ENCODE results near the gene PLXNA2. TPM values are rescaled to one million over a fixed set of nuclear protein-coding genes. Genes with fewer than 3 reads are reported as not detected.

The PLXNA2 gene, protein sequence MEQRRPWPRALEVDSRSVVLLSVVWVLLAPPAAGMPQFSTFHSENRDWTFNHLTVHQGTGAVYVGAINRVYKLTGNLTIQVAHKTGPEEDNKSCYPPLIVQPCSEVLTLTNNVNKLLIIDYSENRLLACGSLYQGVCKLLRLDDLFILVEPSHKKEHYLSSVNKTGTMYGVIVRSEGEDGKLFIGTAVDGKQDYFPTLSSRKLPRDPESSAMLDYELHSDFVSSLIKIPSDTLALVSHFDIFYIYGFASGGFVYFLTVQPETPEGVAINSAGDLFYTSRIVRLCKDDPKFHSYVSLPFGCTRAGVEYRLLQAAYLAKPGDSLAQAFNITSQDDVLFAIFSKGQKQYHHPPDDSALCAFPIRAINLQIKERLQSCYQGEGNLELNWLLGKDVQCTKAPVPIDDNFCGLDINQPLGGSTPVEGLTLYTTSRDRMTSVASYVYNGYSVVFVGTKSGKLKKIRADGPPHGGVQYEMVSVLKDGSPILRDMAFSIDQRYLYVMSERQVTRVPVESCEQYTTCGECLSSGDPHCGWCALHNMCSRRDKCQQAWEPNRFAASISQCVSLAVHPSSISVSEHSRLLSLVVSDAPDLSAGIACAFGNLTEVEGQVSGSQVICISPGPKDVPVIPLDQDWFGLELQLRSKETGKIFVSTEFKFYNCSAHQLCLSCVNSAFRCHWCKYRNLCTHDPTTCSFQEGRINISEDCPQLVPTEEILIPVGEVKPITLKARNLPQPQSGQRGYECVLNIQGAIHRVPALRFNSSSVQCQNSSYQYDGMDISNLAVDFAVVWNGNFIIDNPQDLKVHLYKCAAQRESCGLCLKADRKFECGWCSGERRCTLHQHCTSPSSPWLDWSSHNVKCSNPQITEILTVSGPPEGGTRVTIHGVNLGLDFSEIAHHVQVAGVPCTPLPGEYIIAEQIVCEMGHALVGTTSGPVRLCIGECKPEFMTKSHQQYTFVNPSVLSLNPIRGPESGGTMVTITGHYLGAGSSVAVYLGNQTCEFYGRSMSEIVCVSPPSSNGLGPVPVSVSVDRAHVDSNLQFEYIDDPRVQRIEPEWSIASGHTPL (N-terminal part only)
- 1 to 10 TPM; 7.3 to 8.9 TPM for total RNA-seq

DNA sequence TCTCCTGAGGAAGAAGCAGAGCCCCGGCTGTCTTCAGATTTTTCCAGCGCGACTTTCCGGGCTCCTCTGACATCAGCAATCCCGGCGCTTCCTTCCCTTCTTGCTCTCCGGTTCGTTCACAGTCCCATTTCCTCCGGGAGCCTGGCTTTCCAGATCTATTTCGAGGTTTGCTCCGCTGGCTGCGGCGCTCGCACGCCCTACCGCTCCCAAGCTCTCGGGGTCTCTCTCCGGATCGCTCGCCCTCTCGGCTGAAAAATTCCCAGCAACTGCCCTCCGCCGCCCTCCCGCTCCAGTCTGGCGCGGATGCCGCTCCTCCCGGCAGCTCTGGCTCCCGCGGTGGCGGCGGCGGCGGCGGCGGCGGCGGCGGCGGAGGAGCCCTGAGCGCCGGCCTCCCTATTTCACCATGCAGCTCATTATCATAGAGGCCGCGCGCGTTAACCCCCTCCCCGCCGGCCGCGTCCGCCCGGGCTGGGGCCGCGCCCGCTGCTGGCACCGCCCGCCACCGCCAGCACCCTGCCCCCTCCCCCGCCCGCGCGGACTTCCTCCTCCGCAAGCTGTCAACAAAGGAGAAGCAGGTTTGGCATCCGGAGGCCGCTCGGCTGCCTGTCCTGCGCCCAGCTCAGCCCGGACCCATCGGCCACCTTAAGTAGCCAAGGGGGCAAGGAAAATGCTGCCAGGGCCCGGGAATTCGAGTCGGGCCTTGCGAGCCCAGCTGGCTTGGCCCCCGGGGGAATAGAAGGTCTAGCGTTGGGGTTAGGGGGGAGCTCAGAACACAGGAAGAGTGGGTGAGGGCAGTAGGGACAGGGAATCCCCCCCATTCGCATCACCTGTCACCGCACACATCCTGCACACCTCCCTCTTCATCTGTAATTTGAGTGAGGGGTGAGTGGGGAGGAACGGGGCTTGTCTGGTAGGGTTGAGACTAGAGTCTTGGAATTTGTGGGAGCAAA lies at the start of gene PLXNA2:
TSS of gene PLXNA2 (minus strand) at position 418 of the 950 bp plus-strand sequence. CDS start 26,462 bp downstream, outside the sequence.
- H3K4me1 ChIP-seq (replicated peaks): peaks cover 6% of the 10 kb centered on the region
- DNase-seq (ENCODE audit: low spot score): peak; percentile 89

DNA sequence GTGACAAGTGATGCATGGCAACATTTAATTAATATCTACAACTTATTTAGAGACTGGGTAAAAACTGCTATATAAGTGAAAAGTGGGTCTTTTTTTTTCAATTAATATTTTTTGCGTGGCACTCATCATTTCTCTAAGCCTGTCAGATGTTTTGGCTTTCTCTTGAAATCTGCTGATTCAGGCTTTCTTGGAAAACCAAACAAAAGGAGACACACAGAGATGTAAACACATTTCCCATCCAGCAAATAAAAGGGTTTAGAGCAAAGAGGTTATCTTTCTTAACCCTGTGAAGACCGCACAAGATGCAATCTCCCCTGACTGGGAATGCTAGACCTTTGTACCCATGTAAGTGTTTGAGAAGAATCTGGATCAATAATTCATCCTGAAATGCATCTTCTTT lies 48.7 kb upstream of the PLXNA2 start:
- 67% methylated on average over 2 of the region's 2 CpGs for WGBS
- no peaks in the 10 kb centered on the region for H3K36me3 ChIP-seq
- no peaks in the 10 kb centered on the region for H3K9me3 ChIP-seq
- H3K4me3 ChIP-seq: no peak overlapping the region
- no peaks in the 10 kb centered on the region for H3K27me3 ChIP-seq (replicated peaks; ENCODE audit: insufficient read depth)
- DNase-seq (ENCODE audit: low spot score): no peak
- intact Hi-C loops (cut with DNase I): no loop called here
- H3K27ac ChIP-seq: no peak overlapping the region
- TF ChIP-seq, protein P1, sequence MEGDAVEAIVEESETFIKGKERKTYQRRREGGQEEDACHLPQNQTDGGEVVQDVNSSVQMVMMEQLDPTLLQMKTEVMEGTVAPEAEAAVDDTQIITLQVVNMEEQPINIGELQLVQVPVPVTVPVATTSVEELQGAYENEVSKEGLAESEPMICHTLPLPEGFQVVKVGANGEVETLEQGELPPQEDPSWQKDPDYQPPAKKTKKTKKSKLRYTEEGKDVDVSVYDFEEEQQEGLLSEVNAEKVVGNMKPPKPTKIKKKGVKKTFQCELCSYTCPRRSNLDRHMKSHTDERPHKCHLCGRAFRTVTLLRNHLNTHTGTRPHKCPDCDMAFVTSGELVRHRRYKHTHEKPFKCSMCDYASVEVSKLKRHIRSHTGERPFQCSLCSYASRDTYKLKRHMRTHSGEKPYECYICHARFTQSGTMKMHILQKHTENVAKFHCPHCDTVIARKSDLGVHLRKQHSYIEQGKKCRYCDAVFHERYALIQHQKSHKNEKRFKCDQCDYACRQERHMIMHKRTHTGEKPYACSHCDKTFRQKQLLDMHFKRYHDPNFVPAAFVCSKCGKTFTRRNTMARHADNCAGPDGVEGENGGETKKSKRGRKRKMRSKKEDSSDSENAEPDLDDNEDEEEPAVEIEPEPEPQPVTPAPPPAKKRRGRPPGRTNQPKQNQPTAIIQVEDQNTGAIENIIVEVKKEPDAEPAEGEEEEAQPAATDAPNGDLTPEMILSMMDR (IDR thresholded peaks at IDR 0.05): no peak
- no peak for TF ChIP-seq POLR2AphosphoS5 (IDR thresholded peaks at IDR 0.05)
- TF ChIP-seq POLR2A (IDR thresholded peaks at IDR 0.05): no peak
- no peaks in the 10 kb centered on the region for H3K4me1 ChIP-seq (replicated peaks)

More for the DNA sequence above, at the start of gene PLXNA2:
- H3K27me3 ChIP-seq (replicated peaks; ENCODE audit: insufficient read depth): no peaks in the 10 kb centered on the region
- 1% methylated on average over 74 of the region's 78 CpGs for WGBS
- H3K4me3 ChIP-seq: peak within 1 kb of the TSS; percentile 63 to 80
- H3K9me3 ChIP-seq: no peaks in the 10 kb centered on the region
- no peak for TF ChIP-seq POLR2AphosphoS5 (IDR thresholded peaks at IDR 0.05)
- TF ChIP-seq, protein P1 (IDR thresholded peaks at IDR 0.05): peak in 2 of 4 experiments; percentile 7 to 9
- peak; percentile 79 for TF ChIP-seq POLR2A (IDR thresholded peaks at IDR 0.05)
- H3K27ac ChIP-seq: peak within 1 kb of the TSS; percentile 81 to 89
- intact Hi-C loops (cut with DNase I): loop anchor here (5.0 to 10.0 kb wide), 2 partner anchors 359 to 417 kb away; no protein-coding TSS in a partner anchor
- H3K36me3 ChIP-seq: no peaks in the 10 kb centered on the region

DNA sequence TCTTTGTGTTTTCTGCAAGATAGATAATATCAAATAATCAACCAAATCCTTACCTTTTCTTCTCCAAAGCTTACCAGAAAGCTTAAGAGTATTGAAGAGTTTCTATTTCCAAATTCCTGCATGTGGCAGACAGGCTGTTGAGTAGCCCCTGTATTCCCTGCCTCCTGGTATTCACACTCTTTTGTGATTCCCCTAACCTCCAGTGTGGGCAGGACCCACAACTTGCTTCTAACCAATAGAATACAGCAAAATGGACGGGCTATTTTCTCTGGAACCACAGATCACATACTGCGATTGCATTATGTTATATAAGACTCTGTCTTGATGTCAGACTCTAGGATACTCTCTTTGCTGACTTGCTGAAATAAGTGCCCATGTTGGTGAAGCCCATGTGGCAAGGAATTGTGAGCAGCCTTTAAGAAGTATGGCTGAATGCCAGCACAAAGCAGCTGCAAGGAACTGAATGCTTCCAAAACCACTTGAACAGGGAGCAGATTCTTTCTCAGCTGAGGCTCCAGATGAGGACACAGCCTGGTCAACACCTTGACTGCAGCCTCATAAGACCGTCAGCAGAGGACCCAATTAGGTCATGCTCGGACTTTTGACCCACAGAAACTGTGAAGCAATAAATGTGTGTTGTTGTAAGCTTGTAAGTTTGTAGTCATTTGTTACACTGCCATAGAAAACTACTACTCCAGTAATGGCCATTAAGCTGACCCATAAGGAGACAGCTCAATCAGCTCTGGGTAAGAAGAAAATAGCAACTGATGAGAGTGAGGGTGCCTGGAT lies 47.9 kb upstream of the PLXNA2 start:
- Histone ChIP-seq H3K36me3 (no peaks in the 10 kb centered on the region), H3K4me3 (no peak overlapping the region), H3K4me1 (replicated peaks) (no peaks in the 10 kb centered on the region), H3K9me3 (no peaks in the 10 kb centered on the region), H3K27me3 (replicated peaks; ENCODE audit: insufficient read depth) (no peaks in the 10 kb centered on the region), H3K27ac (no peak overlapping the region)
- intact Hi-C loops (cut with DNase I): no loop called here
- DNase-seq (ENCODE audit: low spot score): no peak
- TF ChIP-seq POLR2A (IDR thresholded peaks at IDR 0.05) (no peak), POLR2AphosphoS5 (IDR thresholded peaks at IDR 0.05) (no peak)
- TF ChIP-seq, protein P1 (IDR thresholded peaks at IDR 0.05): no peak
- WGBS: 82% methylated on average over 4 of the region's 4 CpGs

DNA sequence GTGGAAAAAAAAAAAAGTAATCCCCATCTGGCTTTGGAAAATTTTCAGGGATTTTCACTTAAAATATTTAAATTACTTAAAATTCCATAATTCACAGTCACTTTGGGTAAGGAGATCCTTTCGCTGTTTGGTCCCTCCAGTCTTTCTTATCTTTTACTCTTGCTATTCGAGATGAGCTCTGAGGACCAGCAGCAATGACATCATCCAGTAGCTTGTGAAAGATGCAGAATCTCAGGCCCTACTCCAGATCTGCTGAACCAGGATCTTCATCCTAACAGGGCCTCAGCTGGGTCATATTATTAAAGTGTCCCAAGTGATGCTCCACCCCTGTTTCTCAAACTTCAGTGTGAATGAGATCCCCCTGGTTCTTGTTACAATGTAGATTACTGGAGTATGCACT lies 46.9 kb upstream of the PLXNA2 start:
- no peak for DNase-seq (ENCODE audit: low spot score)
- no peaks in the 10 kb centered on the region for H3K36me3 ChIP-seq
- no peak overlapping the region for H3K27ac ChIP-seq
- intact Hi-C loops (cut with DNase I): no loop called here
- H3K9me3 ChIP-seq: no peaks in the 10 kb centered on the region
- no peaks in the 10 kb centered on the region for H3K4me1 ChIP-seq (replicated peaks)
- H3K27me3 ChIP-seq (replicated peaks; ENCODE audit: insufficient read depth): no peaks in the 10 kb centered on the region
- 92% methylated on average over 2 of the region's 2 CpGs for WGBS
- TF ChIP-seq POLR2A (IDR thresholded peaks at IDR 0.05): no peak
- TF ChIP-seq POLR2AphosphoS5 (IDR thresholded peaks at IDR 0.05): no peak
- TF ChIP-seq, protein P1 (IDR thresholded peaks at IDR 0.05): no peak
- no peak overlapping the region for H3K4me3 ChIP-seq
